ENCODE measurements around the gene ITPRIP.

GRCh38 chr10:104326991-104327610 is 11.2 kb downstream of the ITPRIP start:
- TF ChIP-seq CTCF (IDR thresholded peaks at IDR 0.05; ENCODE audit: poor library complexity) (no peak), EZH2phosphoT487 (IDR thresholded peaks at IDR 0.05; ENCODE audit: low read depth, severe bottlenecking, unreplicated experiment) (no peak), EZH2 (IDR thresholded peaks at IDR 0.05; ENCODE audit: borderline replicate concordance) (no peak)
